Measurements from ENCODE around the gene CD276.

The CD276 gene

GRCh38 chr15:73750438-73750837 is 66.3 kb downstream of the CD276 start:
- DNase-seq: no peak

GRCh38 chr15:73750951-73751350 is 66.8 kb downstream of the CD276 start:
- DNase-seq: no peak

GRCh38 chr15:73751511-73751898 is 67.3 kb downstream of the CD276 start:
- DNase-seq: no peak

GRCh38 chr15:73751899-73752805 is 68.0 kb downstream of the CD276 start:
- DNase-seq: no peak

- peak; percentile 3 for DNase-seq
Observed at GRCh38 chr15:73752806-73753193, 68.6 kb downstream of the CD276 start.

GRCh38 chr15:73753250-73754130 is 69.3 kb downstream of the CD276 start, which contains the start of gene INSYN1:
INSYN1 (minus strand) TSS chr15:73753351; CDS start chr15:73751130, 2,221 bp downstream.
- peak; percentile 34 for DNase-seq

GRCh38 chr15:73754461-73754860 is 70.3 kb downstream of the CD276 start:
- no peak for DNase-seq

GRCh38 chr15:73755481-73755880 is 71.3 kb downstream of the CD276 start:
- peak; percentile 9 for DNase-seq

GRCh38 chr15:73755946-73756345 is 71.8 kb downstream of the CD276 start:
- DNase-seq: no peak

- no peak for DNase-seq
Observed at GRCh38 chr15:73756390-73756789, 72.2 kb downstream of the CD276 start.

GRCh38 chr15:73756947-73757513 is 72.8 kb downstream of the CD276 start:
- DNase-seq: no peak

GRCh38 chr15:73757571-73757970 is 73.4 kb downstream of the CD276 start:
- DNase-seq: no peak

- DNase-seq: no peak
Observed at GRCh38 chr15:73758461-73758860, 74.3 kb downstream of the CD276 start.

GRCh38 chr15:73760330-73761329 is 76.4 kb downstream of the CD276 start:
- no peak for DNase-seq

- DNase-seq: no peak
Observed at GRCh38 chr15:73763931-73764330, 79.7 kb downstream of the CD276 start.

Data from fibroblast of upper back skin (primary cell).